H1 (cell line): ENCODE data around the gene PSMD3. TPM values are rescaled to one million over a fixed set of nuclear protein-coding genes. Genes with fewer than 3 reads are reported as not detected.

Experiments used
- CTCF ChIA-PET: fragments of 300-600 bp; sonication (Branson Sonifier 250); formaldehyde crosslinking; loops from one replicate; lab custom pipeline; 2021; ENCODE audit not compliant: partially characterized antibody; lab: Charles Lee
- POLR2A ChIA-PET: fragments of 300-600 bp; sonication (Branson Sonifier 250); formaldehyde crosslinking; loops from one replicate; lab custom pipeline; 2021; ENCODE audit warnings: inconsistent platforms; ENCODE audit not compliant: partially characterized antibody; lab: Charles Lee
- DNase-seq, 2 experiments: peaks; one replicate each; pipeline versions ENCODE4 v3.0.0 to v3.0.0-alpha.2; 2010 to 2022; ENCODE audit warnings: low spot score in 2 of 2, low read depth in 1 of 2, mixed read lengths in 1 of 2
- FAIRE-seq: peaks from 2 replicates; lab custom pipeline; 2011; peaks lifted over from hg19 to GRCh38; lab: Jason Lieb, UNC
- H2AFZ ChIP-seq: 2 replicates; pipeline ENCODE4 v1.8.1; 2012; ENCODE audit warnings: low read length, inconsistent platforms
- H2AK5ac ChIP-seq: 2 replicates; pipeline ENCODE4 v1.6.1; 2013; ENCODE audit warnings: low read depth, low read length
- H2BK120ac ChIP-seq: replicated peaks from 2 replicates; pipeline ENCODE3; 2013; ENCODE audit warnings: low read depth, low read length, inconsistent platforms
- H2BK12ac ChIP-seq: 2 replicates; pipeline ENCODE4 v1.6.1; 2013; ENCODE audit warnings: low read depth, low read length
- H2BK15ac ChIP-seq: 2 replicates; pipeline ENCODE4 v1.6.1; 2013; ENCODE audit warnings: low read length
- H2BK20ac ChIP-seq: 2 replicates; pipeline ENCODE4 v1.6.1; 2013; ENCODE audit warnings: low read length
- H2BK5ac ChIP-seq: 2 replicates; pipeline ENCODE4 v1.6.1; 2013; ENCODE audit warnings: low read depth, low read length
- H3K14ac ChIP-seq: 2 replicates; pipeline ENCODE4 v1.6.1; 2013; ENCODE audit warnings: inconsistent platforms; ENCODE audit not compliant: insufficient read length
- H3K18ac ChIP-seq: 2 replicates; pipeline ENCODE4 v1.6.1; 2013; ENCODE audit warnings: low read length; ENCODE audit errors: extremely low read depth
- H3K23ac ChIP-seq: 2 replicates; pipeline ENCODE4 v1.6.1; 2013; ENCODE audit warnings: inconsistent platforms; ENCODE audit not compliant: insufficient read length
- H3K23me2 ChIP-seq: 2 replicates; pipeline ENCODE4 v1.6.1; 2013; ENCODE audit warnings: low read depth, low read length
- H3K27ac ChIP-seq: 2 replicates; pipeline ENCODE4 v1.6.1; 2011; ENCODE audit warnings: low read depth, low read length, inconsistent platforms
- H3K27me3 ChIP-seq, 4 experiments: replicated peaks in 1 of 4; 1 replicate in 1 of 4; 2 replicates in 3 of 4; pipeline versions ENCODE4 v1.6.1 to v1.8.1; 2011 to 2013; ENCODE audit warnings: low read length in 3 of 4, mild to moderate bottlenecking in 3 of 4, inconsistent platforms in 2 of 4, mixed read lengths in 2 of 4, moderate library complexity in 1 of 4; ENCODE audit not compliant: control insufficient read depth in 3 of 4, insufficient read depth in 3 of 4; ENCODE audit errors: extremely low read depth in 1 of 4
- H3K36me3 ChIP-seq, 4 experiments: 2 replicates each; pipeline versions ENCODE4 v1.6.1 to v1.8.1; 2011 to 2013; ENCODE audit warnings: mild to moderate bottlenecking in 4 of 4, low read length in 3 of 4, moderate library complexity in 2 of 4, control low read depth in 1 of 4, inconsistent platforms in 1 of 4; ENCODE audit not compliant: insufficient read depth in 4 of 4, control insufficient read depth in 2 of 4
- H3K4ac ChIP-seq: replicated peaks from 2 replicates; pipeline ENCODE3; 2013; ENCODE audit warnings: low read length, low read depth, mixed read lengths, inconsistent platforms; ENCODE audit not compliant: insufficient read length
- H3K4me1 ChIP-seq, 4 experiments: replicated peaks in 1 of 4; 1 replicate in 1 of 4; 2 replicates in 3 of 4; pipeline versions ENCODE4 v1.6.1 to v1.8.1; 2011 to 2013; ENCODE audit warnings: low read length in 3 of 4, inconsistent platforms in 2 of 4, mixed read lengths in 1 of 4; ENCODE audit not compliant: insufficient read depth in 4 of 4, control insufficient read depth in 3 of 4
- H3K4me2 ChIP-seq, 2 experiments: 2 replicates each; pipeline versions ENCODE4 v1.6.1 to v1.8.1; 2011 to 2013; ENCODE audit warnings: low read depth in 2 of 2, low read length in 2 of 2, control low read depth in 1 of 2, inconsistent platforms in 1 of 2, mild to moderate bottlenecking in 1 of 2; ENCODE audit not compliant: insufficient read depth in 1 of 2
- H3K4me3 ChIP-seq, 4 experiments: fragments of 200-600, 300-600 bp in 1 of 4; sonication (generic), shearing (Covaris generic), sonication (Bioruptor Twin) in 1 of 4; 2 replicates each; pipeline versions ENCODE4 v1.5.1 to v1.8.1; 2011 to 2016; ENCODE audit warnings: low read length in 4 of 4, low read depth in 3 of 4, control low read depth in 2 of 4, inconsistent platforms in 2 of 4, mild to moderate bottlenecking in 2 of 4, mixed read lengths in 1 of 4, moderate library complexity in 1 of 4; ENCODE audit not compliant: insufficient read depth in 2 of 4; ENCODE audit errors: extremely low read depth in 1 of 4
- H3K56ac ChIP-seq: replicated peaks from 2 replicates; pipeline ENCODE3; 2013; ENCODE audit warnings: low read depth, mild to moderate bottlenecking, mixed read lengths, low read length, inconsistent platforms; ENCODE audit not compliant: insufficient read length
- H3K79me1 ChIP-seq: 2 replicates; pipeline ENCODE4 v1.6.1; 2013; ENCODE audit warnings: low read depth, low read length, control low read depth
- H3K79me2 ChIP-seq, 2 experiments: 2 replicates each; pipeline versions ENCODE4 v1.6.1 to v1.8.1; 2012 to 2013; ENCODE audit warnings: low read length in 2 of 2, mild to moderate bottlenecking in 2 of 2, inconsistent platforms in 1 of 2; ENCODE audit not compliant: insufficient read depth in 2 of 2, control insufficient read depth in 1 of 2
- H3K9ac ChIP-seq, 4 experiments: replicated peaks in 1 of 4; 1 replicate in 1 of 4; 2 replicates in 3 of 4; pipeline versions ENCODE4 v1.6.1 to v1.8.1; 2011 to 2013; ENCODE audit warnings: low read depth in 3 of 4, low read length in 3 of 4, control low read depth in 2 of 4, mild to moderate bottlenecking in 2 of 4, moderate library complexity in 2 of 4, inconsistent platforms in 1 of 4; ENCODE audit errors: extremely low read depth in 1 of 4
- H3K9me3 ChIP-seq, 2 experiments: 2 replicates each; pipeline versions ENCODE4 v1.6.1 to v1.8.1; 2012 to 2013; ENCODE audit warnings: mild to moderate bottlenecking in 2 of 2, moderate library complexity in 2 of 2, control low read depth in 1 of 2, inconsistent platforms in 1 of 2, low read depth in 1 of 2, low read length in 1 of 2, mixed read lengths in 1 of 2; ENCODE audit not compliant: insufficient read depth in 2 of 2
- H4K20me1 ChIP-seq, 2 experiments: replicated peaks in 1 of 2; 2 replicates each; pipeline versions ENCODE3 to v1.8.1; 2011 to 2013; ENCODE audit warnings: inconsistent platforms in 2 of 2, low read length in 2 of 2, mild to moderate bottlenecking in 1 of 2; ENCODE audit not compliant: insufficient read depth in 2 of 2, control insufficient read depth in 1 of 2
- H4K5ac ChIP-seq: 2 replicates; pipeline ENCODE4 v1.6.1; 2013; ENCODE audit warnings: low read length, low read depth, mixed read lengths, inconsistent platforms; ENCODE audit not compliant: insufficient read length
- H4K8ac ChIP-seq: 2 replicates; pipeline ENCODE4 v1.8.0; 2013; ENCODE audit warnings: mild to moderate bottlenecking, moderate library complexity, low read length, inconsistent platforms; ENCODE audit not compliant: insufficient read depth; ENCODE audit errors: extremely low read depth
- H4K91ac ChIP-seq: replicated peaks from 2 replicates; pipeline ENCODE3; 2013; ENCODE audit warnings: low read length, mixed read lengths, inconsistent platforms; ENCODE audit not compliant: insufficient read length
- CBX8 ChIP-seq: fragments of 300-800, 300-1000 bp; sonication (generic); IDR thresholded peaks from 2 replicates; pipeline ENCODE4 v1.7.1; 2016; ENCODE audit warnings: low read depth, low read length, borderline replicate concordance
- CHD2 ChIP-seq: IDR thresholded peaks from 2 replicates; pipeline ENCODE4 v1.6.1; 2012; ENCODE audit warnings: low read length, improper control_type of control experiment
- E2F6 ChIP-seq: IDR thresholded peaks from 2 replicates; pipeline ENCODE4 v1.6.1; 2012; ENCODE audit warnings: inconsistent platforms
- FOSL1 ChIP-seq: IDR thresholded peaks from 2 replicates; pipeline ENCODE4 v1.6.1; 2011; ENCODE audit warnings: mild to moderate bottlenecking, low read depth, low read length, moderate library complexity; ENCODE audit not compliant: insufficient read depth
- HDAC2 ChIP-seq, 2 experiments: fragments of 300-600 bp in 1 of 2; sonication (generic) in 1 of 2; IDR thresholded peaks; 2 replicates each; pipeline ENCODE4 v1.6.1; 2011 to 2012; ENCODE audit warnings: low read depth in 2 of 2, low read length in 2 of 2, mild to moderate bottlenecking in 2 of 2, moderate library complexity in 2 of 2, borderline replicate concordance in 1 of 2, inconsistent platforms in 1 of 2
- MAX ChIP-seq: IDR thresholded peaks from 2 replicates; pipeline ENCODE4 v1.6.1; 2012; ENCODE audit warnings: inconsistent platforms
- NANOG ChIP-seq: IDR thresholded peaks from 2 replicates; pipeline ENCODE4 v1.6.1; 2011; ENCODE audit warnings: low read length, low read depth, mild to moderate bottlenecking, inconsistent platforms; ENCODE audit not compliant: insufficient read depth, poor library complexity, severe bottlenecking
- RBBP5 ChIP-seq: IDR thresholded peaks from 2 replicates; pipeline ENCODE4 v1.7.1; 2012; ENCODE audit warnings: low read depth, mild to moderate bottlenecking, inconsistent platforms, low read length, moderate library complexity, borderline replicate concordance
- SP1 ChIP-seq: IDR thresholded peaks from 2 replicates; pipeline ENCODE4 v1.6.1; 2011; ENCODE audit warnings: low read depth, low read length
- SP4 ChIP-seq: IDR thresholded peaks from 2 replicates; pipeline ENCODE4 v1.6.1; 2012; ENCODE audit warnings: low read length, inconsistent platforms
- SUZ12 ChIP-seq: fragments of 200-600 bp; sonication (generic); IDR thresholded peaks from 2 replicates; pipeline ENCODE4 v1.6.1; 2012; ENCODE audit warnings: mild to moderate bottlenecking, inconsistent platforms, low read length, moderate library complexity, mixed read lengths
- USF2 ChIP-seq: IDR thresholded peaks from 2 replicates; pipeline ENCODE4 v1.6.1; 2011; ENCODE audit warnings: low read length, improper control_type of control experiment
- WGBS, 2 experiments: shearing (Covaris generic) in 1 of 2; methylation state at CpG; one replicate each; pipeline versions ENCODE4 v1.1.6 to v1.1.7; 2013 to 2015; ENCODE audit warnings: low lambda C conversion rate in 2 of 2, mixed read lengths in 2 of 2, inconsistent platforms in 1 of 2, low coverage in 1 of 2, missing lambda C conversion rate in 1 of 2; ENCODE audit not compliant: insufficient replicate concordance in 2 of 2, insufficient coverage in 1 of 2, insufficient read length in 1 of 2; ENCODE audit errors: extremely low coverage in 1 of 2, missing lambda C conversion rate in 1 of 2; 5-methylcytosine and 5-hydroxymethylcytosine counted together
- polyA plus RNA-seq, 7 experiments: library from polyadenylated mRNA; depleted of rRNA in 3 of 7; stranded (reverse) in 5 of 7; unstranded in 2 of 7; fragments of >200 nt in 5 of 7; fragments of 200-250 nt in 2 of 7; gene quantifications; 1 replicate in 5 of 7; 2 replicates in 1 of 7; 4 replicates in 1 of 7; pipeline versions ENCODE4 v1.2.1 to v1.2.3, GENCODE V29; 2011 to 2013; ENCODE audit warnings: missing spikeins in 2 of 7, mixed read lengths in 2 of 7
- total RNA-seq: library from RNA; stranded (reverse); fragmentation: NEBNext Ultra II Directional; extraction: Animal tissue kit (Norgen Biotek cat#: 25700); gene quantifications from 2 replicates; pipeline ENCODE4 v1.2.1, GENCODE V29; 2021

Gene PSMD3
- total and polyA plus RNA-seq, 2 of the 8 experiments (the other 6 are each of a cell fraction or from before 2014, with no cell fraction given): 151 to 198 TPM

- no peak overlapping the region for H3K23ac ChIP-seq
- FAIRE-seq: no peak
- H3K23me2 ChIP-seq: no peaks in the 10 kb centered on the region
- no peak overlapping the region for H2BK20ac ChIP-seq
- H3K79me1 ChIP-seq: no peaks in the 10 kb centered on the region
- H3K14ac ChIP-seq: no peak overlapping the region
- POLR2A ChIA-PET: no interaction called here
- no peak for DNase-seq
- no peak overlapping the region for H4K8ac ChIP-seq
- CTCF ChIA-PET: interaction anchor here (0.6 to 5.9 kb wide), 3 partner anchors 14 to 65 kb away, joined by 3 to 28 read pairs (median 4); no protein-coding TSS in a partner anchor
- H2BK12ac ChIP-seq: no peak overlapping the region
- H4K91ac ChIP-seq: no peak overlapping the region
- H3K36me3 ChIP-seq: no peaks in the 10 kb centered on the region
- H4K20me1 ChIP-seq: no peaks in the 10 kb centered on the region
- no peak overlapping the region for H3K18ac ChIP-seq
- no peak overlapping the region for H2AFZ ChIP-seq
- no peak overlapping the region for H2BK5ac ChIP-seq
- H3K79me2 ChIP-seq: no peaks in the 10 kb centered on the region
- H3K4me1 ChIP-seq: peaks cover 0 to 7% (median 1%) of the 10 kb centered on the region in 4 experiments; a peak in 5 of 7 replicates
- H3K4me2 ChIP-seq: no peak overlapping the region
- H2BK120ac ChIP-seq: no peak overlapping the region
- H3K9ac ChIP-seq: no peak overlapping the region
- no peak overlapping the region for H4K5ac ChIP-seq
- no peak overlapping the region for H2AK5ac ChIP-seq
- no peaks in the 10 kb centered on the region for H3K27me3 ChIP-seq
- no peak overlapping the region for H3K27ac ChIP-seq
- H3K56ac ChIP-seq: no peak overlapping the region
- H3K9me3 ChIP-seq: no peaks in the 10 kb centered on the region
- WGBS, 2 experiments: 92% methylated on average over 14 of the region's 16 CpGs; no CpG with 5 or more reads in 1 of the 2 experiments
- H3K4ac ChIP-seq: no peak overlapping the region
- H3K4me3 ChIP-seq: no peak overlapping the region
- H2BK15ac ChIP-seq: no peak overlapping the region
- TF ChIP-seq USF2 (no peak), CBX8 (no peak), SUZ12 (no peak), SP1 (no peak), HDAC2 (IDR thresholded peaks at IDR 0.05; ENCODE audit: borderline replicate concordance in 1 of 2, low read depth in 2 of 2, low read length in 2 of 2) (no peak), CHD2 (no peak), NANOG (no peak), E2F6 (no peak), SP4 (no peak), RBBP5 (no peak), FOSL1 (no peak), MAX (no peak)
Measured at GRCh38 chr17:39944393-39944711, 36.3 kb upstream of the PSMD3 start.
